Effector CD4-positive, alpha-beta T cell (primary cell): ENCODE results near the gene TPD52L1.

ENCODE experiments used
- DNase-seq: peaks from one replicate; pipeline ENCODE4 v3.0.0-alpha.2; 2020

TPD52L1 gene

DNA sequence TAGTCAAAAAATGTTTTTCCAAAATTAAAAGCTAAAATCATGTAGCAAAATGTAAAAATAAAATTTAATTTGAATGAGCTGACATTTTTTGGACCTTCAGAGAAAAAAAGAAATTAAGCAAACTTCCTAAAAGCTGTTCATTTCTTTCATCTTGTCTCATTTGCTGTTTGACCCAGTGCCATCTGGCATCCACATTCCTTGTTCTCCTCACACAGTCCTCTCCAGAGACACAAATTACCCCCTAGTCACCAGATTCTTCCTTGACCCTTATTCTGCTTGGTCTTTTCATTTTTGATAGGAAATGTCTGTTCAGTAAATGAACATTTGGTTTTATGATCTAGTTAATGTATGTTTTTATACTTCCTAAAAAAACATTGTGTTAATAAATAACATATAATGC is 93.0 kb downstream of the TPD52L1 start:
- no peak for DNase-seq

DNA sequence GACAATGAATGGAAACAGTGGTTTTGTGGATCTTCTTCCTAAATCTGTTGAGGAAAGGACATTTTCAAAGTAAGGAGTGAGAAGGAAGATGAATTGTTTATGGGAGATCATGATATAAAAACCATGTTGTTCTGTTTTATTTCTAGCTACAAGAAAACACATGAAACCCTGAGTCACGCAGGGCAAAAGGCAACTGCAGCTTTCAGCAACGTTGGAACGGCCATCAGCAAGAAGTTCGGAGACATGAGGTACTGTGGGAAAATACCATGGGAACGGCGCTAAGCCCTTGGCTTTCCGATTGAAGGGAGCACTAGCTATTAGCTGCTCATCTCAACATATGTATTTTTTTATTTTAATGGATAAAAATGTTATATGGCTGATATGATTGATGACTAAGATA is 94.6 kb downstream of the TPD52L1 start:
- DNase-seq: no peak

DNA sequence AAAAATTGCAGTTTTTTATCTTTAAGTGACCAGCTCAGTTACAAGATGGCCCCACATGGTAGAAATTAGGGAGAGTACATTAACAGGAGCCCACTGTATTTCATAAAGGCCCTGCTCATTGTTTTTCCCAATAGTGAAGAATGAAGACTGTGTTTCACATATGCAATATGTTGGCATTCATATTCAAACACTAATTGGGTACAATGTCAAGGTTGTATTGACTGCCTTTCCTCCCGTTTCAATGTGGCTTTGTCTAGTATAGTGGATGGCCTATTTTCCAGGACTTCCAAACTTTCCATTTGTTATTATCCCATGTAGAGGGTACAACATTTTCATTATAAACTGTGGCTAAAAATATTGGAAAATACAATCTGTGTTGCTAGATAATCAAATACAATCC is 96.9 kb downstream of the TPD52L1 start:
- DNase-seq: no peak

DNA sequence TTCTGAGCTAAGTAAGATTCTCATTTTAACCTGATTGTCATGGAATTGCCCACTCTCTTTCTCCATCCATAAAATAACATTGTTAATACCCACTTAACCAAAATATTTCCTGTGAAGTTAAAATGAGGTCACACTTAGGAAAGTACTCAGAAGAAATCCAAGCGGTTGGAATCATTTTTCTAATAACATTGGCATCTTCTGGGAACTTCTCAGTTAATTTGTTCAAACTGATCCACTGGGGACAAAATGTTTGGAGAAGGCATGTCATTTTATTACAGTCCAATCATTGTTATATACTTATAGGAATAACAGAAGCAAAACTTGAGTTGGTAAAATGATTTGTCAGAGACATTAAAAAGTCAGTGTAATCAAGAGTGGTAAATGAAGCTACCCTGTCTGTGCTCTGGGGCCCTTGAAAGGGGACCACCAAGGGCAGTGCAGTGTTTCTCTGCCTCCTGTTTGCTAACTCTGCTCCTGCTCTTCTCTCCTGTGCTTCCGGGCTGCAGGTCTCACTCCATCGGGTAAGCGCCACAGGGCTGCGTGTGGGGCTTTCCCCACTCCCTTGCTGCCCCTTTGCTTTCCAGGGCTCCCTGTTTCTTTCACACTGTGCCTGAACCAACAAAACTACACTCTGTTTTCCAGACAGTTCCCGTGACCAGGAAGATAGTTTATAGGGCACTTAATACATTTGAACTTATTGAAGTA is 98.1 kb downstream of the TPD52L1 start:
- DNase-seq: no peak

DNA sequence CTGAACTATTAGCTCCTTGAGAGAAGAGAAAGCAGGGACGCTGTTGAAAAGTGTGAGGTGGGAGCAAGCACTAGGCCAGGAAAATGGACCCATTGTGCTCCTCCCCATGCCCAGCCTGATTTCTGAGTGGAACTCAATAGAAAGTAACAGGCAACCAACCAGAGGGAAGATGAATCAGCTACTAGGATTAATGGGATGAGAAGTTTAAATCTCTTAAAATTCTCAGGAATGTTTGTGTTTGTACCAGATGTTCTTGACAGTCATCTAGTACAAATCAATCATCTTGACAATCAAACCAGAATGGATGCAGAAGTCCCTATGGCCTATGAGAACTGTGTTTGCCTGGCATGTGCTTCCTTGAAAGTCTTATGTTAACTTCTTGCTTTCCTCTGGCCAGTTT is 99.3 kb downstream of the TPD52L1 start:
- DNase-seq: no peak

DNA sequence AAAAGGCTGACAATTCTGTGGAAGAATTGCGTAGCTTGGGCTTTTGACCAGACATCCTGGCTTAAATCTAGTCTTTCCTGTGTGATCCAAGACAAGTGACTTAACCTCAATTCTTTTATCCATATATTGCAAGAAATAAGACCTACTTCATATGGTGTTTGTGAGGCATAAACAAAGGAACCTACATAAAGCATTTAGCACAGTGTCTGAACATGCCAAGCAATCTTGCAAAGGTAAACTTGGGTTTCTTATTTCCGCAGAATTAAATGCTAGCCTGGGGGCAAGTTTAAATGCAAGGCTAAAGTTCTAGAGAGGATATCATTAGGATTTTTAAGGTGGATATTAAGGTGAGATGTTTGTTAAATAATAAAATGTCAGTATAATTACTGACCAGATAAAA is 100.3 kb downstream of the TPD52L1 start:
- DNase-seq: no peak

DNA sequence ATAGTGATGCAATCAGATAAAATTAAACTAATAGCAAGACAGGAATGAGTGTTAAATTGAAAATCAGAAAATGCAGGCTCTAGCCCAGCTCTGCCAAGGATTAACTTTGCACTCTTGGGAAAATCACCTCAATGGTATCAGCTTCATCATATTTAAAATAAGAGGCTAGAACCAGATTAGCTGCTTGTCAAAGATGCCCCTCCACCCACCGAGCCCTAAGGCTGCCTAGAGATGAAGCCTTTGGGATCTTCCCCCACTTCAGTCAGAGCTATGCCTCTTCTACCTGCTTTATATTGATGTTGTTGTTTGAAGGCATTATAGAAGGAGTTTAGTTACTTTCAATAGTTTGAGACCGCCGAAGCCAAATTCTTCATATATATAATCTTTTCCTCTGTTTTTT is 100.7 kb downstream of the TPD52L1 start:
- no peak for DNase-seq

DNA sequence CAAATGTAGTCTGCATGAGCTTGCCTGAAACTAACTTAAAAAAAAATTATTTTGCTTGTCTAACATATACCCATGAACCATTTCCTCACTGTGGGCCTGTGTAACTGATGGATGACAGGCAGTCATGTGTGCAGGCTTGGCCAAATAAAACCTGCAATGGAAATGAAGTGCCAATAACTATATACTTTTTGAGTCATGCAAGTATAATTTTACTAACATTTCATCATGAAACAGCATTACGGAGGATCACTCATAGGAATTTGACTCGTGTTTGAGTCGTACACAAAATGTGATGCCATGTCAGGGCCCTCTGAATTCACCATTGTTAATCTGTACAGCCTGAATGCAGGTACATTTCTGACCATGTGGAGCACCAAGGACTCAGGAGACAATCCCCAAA is 101.6 kb downstream of the TPD52L1 start:
- no peak for DNase-seq

DNA sequence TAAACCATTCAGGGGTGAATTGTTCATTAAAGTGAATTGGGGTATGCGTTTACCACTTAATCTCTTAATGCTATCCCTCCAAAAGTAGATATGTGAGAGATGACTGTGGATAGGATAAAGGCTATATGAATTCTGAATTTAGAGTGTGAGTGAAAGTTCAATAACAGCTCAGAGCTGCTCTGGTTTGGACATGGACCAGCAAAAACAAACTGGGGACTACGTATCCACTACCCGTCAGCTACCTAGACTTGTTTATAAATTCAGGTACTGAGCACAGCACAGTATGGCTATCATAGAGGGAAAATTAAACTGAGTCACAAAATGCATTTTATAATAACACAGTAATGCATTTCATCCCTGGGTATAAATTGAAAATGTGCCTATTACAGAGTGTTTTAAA is 103.8 kb downstream of the TPD52L1 start:
- DNase-seq: no peak

DNA sequence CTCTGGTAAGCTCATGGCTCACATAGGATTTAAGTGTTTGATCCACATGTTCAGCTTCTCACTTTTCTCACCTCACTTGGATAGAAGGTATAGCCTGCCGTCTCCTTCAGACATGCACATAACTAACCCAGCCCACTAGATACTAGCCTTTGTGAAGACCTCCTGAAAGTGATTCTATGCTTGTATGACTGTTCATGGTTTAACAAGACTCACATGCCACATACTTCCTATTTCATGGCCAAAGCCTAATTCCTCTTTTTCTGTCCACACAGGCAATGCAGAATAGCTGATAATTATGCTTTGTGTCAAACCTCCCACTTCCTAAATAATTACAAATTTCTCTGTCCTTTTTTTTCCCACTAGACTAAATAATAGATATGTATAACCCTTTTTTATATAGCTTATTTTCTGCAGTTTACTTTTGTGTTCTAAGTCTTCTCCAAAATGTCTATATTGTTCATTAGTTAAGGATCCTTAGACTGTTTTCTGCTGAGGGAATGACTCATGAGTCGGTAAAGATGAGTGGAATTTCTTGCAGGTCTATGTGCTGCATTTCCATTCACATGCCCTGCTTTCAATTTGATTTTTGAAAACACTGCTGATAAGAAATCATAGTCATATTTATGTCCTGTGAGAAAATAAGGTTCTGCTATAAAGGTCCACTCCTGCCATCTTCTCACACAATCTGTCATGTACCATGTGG is 105.2 kb downstream of the TPD52L1 start:
- DNase-seq: no peak

DNA sequence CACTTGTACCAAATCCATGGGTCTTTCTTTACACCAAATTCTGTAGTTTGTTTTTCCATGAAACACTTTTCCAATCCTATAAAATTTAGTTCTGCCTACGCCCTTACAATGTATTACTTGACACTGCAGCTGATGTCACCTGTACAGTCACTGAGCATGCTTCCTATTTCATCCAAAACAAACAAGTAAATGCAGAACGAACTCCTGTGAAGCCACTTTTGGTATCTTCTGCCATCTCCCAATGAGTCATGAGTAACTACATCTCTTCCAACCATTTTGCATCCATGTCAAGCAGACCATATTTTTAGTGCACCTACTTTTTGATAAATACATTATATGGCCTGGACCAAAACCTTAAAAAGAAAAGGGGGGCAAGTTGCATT is 105.8 kb downstream of the TPD52L1 start:
- DNase-seq: no peak

DNA sequence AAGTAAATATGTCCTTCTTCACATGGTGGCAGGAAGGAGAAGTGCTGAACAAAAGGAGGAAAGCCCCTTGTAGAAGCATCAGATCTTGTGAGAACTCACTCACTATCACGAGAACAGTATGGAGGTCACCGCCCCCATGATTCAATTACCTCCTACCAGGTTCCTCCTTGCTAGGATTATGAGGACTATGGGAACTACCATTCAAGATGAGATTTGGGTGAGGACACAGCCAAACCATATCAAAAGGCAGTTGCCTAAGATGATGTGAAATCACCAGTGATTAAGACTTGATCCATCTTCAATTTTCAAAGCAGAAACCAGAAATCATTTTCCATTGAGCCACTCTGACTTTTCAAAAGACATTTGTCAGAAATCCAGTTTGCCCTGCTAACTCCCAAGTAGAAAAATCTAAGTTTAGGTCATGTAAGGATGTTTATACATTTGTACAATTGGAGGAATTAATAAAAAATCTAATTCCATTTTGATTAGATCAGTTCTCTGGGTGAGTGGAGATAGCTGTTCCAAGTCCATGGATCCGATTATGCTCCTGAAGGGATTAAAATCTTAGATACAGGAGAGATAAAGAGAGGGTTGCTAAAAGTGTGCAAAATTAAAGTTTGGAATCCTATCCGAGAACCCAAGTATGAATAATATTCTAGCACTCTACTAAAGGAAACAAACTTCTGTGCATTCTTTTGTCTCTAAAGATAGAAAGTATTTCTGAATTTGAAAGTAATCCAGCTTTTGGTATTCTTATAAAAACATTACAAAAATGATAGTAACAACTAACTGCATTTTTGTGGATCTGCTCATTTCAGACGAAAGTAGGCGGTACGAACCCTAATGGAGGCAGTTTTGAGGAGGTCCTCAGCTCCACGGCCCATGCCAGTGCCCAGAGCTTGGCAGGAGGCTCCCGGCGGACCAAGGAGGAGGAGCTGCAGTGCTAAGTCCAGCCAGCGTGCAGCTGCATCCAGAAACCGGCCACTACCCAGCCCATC is 108.7 kb downstream of the TPD52L1 start:
- no peak for DNase-seq

DNA sequence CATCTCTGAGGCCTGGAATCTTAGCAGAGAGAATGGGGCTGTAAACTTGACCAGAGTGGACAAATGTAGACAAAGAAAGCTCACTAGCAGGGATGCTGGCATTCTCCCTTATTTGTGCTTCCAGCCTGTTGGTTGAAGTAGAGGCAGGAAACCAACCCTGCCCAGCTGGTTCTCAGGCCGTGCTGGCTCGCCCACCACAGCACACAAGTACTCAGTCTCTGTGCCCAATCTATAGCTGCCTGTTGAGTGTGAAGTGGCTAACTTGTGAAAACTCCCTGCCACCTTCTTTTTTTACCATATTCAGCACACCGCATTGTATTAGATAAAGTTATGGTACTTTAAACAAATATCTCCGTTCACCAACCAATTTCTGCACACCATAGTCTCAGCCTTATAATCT is 110.9 kb downstream of the TPD52L1 start:
- no peak for DNase-seq

DNA sequence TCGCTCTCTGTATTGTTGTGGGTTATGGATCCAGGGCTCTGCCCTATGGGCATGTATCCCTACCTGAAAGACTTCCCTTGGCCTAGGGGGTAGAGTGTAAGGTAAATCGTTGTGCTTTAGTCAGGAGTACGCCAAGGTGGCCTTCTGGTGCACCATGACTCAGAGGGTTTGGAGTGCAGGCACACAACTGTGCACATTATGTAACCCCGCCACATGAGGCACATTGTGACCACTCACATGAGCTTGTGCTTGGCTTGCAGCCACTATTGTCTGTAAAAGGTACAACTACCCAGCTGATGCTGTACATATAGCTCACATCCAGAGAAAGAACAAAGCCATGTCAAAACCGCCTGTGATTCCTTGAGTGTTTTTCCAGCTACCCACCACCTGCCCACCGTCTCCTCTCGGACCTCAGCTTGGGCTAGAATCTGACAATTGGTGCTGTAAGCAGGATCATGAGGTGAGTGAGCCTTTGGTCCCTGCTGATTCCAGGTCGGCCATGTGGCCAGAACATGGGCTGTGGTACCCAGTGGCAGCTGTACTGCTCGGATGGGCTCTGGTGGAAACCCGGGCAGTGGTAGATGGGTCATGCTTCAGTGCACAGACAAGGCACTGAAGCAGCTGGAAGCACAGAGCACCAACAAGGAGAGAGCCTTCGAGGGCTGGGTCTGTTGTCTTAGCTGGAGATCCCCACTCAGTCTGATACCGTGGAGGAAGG is 114.4 kb downstream of the TPD52L1 start:
- DNase-seq: no peak

DNA sequence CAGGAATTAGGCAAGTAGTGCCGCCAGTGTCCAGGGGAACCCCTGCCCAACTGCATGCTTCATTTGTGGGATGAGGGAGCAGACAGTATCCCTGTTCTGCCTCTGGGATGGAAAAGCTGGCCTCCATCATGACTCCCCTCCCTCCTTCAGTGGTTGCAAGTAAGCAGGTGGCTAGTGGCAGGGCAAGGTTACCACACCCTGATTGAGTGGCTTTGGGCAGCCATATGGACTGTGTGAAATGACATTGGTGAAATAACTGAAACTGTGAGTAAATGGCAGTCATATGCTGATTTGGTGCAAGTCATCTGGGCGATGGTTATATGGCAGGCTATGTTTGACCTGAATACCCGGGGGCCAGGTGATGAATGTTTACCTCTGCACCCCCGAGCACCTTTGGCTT is 115.2 kb downstream of the TPD52L1 start:
- no peak for DNase-seq

DNA sequence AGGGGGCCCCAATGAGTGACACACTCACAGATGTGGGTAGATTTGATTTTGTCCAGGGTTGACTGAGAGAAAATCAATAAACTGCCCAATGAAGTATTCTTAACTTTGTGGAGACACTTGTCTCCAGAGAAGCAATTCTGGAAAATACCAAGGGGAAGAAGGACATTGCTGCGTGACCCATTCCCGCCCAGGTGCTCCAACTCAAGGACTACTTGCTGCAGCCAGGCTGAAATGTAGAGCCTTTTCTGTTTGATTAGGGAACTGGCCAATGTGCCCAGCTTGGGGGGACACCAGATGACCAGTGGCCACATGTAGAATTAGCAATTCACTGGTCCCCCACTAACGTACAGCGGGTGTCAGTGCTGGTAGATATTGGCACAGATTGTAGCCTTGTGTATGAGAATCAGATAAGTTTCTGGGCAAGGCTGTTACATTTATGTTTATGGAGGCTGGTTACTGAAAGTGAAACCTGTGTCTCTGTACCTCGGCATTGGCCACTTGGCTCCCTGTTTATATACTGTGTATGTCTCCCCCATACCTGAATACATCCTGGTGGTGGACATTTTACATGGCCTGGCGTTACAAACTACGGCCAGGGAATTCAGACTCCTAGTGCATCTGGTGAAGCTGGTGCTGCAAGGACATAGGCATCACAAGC is 115.9 kb downstream of the TPD52L1 start:
- DNase-seq: no peak

DNA sequence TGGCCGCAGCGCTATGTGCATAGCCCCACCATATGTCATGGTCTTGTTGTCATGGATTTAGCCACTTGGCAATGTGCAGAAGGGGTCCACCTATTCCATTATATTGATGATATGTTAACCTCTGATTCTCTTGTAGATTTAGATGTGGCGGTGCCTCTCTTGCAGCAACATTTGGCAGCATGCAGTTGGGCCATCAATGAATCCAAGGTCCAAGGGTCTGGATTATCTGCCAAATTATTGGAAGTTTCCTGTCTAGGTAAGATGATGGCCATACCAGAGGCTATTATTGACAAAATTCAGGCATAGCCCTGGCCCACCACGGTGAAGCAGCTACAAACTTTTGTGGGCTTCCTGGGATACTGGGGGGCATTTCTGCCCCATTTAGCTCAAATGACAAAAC is 116.8 kb downstream of the TPD52L1 start:
- DNase-seq: no peak

DNA sequence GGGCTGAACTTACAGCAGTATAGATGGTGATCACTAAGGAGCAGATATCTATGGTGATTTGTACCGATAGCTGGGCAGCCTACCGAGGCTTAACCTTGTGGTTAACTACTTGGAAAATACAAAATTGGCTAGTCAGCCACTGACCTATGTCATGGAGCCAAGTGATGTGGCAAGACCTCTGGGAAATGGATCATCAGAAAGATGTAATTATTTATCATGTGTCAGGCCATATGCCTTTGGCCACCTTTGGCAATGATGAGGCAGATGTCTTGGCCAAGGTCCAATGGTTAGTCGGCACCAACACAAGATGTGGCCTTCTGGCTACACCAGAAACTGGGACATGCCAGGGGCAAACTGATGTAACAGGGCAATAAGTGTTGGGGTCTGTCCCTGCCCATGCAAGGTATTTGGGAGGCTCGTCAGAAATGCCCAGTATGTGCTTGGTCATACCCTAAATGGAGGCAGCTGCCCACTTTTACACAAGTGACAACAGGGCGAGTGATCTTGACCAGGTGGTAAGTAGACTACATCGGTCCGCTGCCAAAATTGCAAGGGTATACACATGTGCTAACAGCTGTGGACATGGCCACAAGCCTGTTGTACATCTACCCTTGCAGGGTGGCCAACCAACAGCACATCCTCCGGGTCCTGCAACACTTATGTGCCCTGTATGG is 118.0 kb downstream of the TPD52L1 start:
- DNase-seq: no peak

DNA sequence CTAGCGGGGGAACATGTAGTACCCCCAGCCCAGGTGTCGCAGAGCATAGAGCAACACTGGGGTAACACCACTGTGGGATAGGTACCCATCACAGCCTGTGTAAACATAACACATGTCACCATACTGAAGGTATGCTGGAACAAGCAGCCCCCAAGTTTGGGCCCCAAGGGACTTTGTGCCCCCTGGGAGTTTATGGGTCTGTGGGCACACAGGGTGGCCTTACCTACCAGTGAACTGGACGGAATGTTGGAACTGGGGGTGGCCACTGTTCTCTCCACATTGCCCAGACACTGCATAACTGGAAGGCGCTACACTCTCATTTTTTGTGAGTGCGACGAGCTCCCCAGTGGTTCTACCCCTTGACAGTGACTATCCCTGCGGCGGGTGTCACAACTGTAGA is 119.7 kb downstream of the TPD52L1 start:
- no peak for DNase-seq

DNA sequence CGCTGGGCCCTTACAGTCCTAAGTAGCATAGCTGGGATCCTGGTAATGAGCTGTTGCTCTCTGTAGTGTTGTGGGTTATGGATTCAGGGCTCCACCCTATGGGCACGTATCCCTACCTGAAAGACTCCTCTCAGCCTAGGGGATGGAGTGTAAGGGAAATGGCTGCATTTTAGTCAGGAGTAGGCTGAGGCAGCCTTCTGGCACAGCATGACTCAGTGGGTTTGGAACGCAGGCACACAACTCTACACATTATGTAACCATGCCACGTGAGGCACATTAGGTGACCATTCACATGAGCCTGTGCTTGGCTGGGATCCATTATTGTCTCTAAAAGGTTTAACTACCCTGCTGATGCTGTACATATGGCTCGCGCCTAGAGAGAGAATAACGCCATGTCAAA is 120.4 kb downstream of the TPD52L1 start:
- no peak for DNase-seq

DNA sequence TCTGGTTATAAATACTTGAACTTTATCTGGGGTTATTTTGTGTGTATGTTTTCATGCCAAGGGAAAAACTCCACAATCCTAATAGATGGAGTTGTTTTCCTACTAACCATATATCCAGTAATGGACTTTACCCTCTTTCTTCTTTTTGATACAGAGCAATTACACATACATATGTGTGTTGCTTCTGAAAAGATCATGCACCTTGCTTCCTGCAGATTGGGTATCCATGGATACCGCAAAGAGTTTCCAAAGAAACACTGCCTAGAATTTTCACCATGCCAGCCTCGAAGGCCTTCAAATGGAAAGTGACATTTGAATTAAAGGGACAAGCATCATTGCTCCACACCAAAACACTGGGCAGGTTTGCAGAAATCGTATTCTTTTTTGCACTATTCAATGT is 121.4 kb downstream of the TPD52L1 start:
- DNase-seq: no peak

DNA sequence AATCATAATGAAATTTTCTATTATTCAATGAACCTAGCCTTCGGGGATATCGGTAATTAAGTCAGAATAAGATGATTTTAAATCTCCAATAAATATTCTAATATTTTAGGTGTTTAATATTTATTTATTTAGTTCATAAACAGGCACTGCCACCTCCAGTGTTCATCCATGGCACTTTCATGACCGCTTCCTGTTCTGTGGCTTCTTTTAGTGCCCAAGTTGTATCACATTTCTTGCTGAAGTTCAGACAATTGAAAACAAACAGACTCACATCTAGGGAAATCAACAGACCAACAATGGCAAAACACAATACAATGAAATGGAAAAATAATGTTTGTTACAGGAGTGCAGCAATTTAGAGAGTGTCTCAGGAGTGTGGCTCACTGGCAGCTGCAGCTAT is 122.2 kb downstream of the TPD52L1 start:
- DNase-seq: no peak
